Panc1 (cell line): ENCODE measurements around the gene DDB1.
"Not testable (repeated sequence)": the region's sequence is repeated elsewhere in the genome, so short reads cannot be mapped to it uniquely, and the experiment has no call there.

Experiments
- POLR2AphosphoS5 ChIP-seq: IDR thresholded peaks from 2 replicates; pipeline ENCODE4 v1.6.1; 2012; ENCODE audit warnings: mild to moderate bottlenecking, low read depth, low read length, moderate library complexity
- SIN3A ChIP-seq: IDR thresholded peaks from 2 replicates; pipeline ENCODE4 v1.6.1; 2012; ENCODE audit warnings: low read depth, mild to moderate bottlenecking, low read length, moderate library complexity, borderline replicate concordance; ENCODE audit not compliant: insufficient read depth
- TCF7L2 ChIP-seq: IDR thresholded peaks from 2 replicates; pipeline ENCODE4 v1.6.1; 2011; ENCODE audit warnings: mild to moderate bottlenecking, low read depth, low read length, inconsistent platforms
- TF ChIP-seq, protein P1 (sequence below): fragments of 450-650 bp; IDR thresholded peaks from 2 replicates; pipeline ENCODE4 v1.5.1; 2017; ENCODE audit warnings: mild to moderate bottlenecking
- TF ChIP-seq, protein P2 (sequence below), 2 experiments: IDR thresholded peaks; 2 replicates each; pipeline ENCODE4 v1.6.1; 2011 to 2012; ENCODE audit warnings: low read depth in 2 of 2, control low read depth in 1 of 2, low read length in 1 of 2, mild to moderate bottlenecking in 1 of 2, moderate library complexity in 1 of 2; ENCODE audit not compliant: insufficient read depth in 1 of 2

GRCh38 chr11:61252332-61252731 lies 80.6 kb downstream of the DDB1 start:
- TF ChIP-seq POLR2AphosphoS5, TCF7L2, SIN3A: not testable (repeated sequence)
- TF ChIP-seq, protein P1, sequence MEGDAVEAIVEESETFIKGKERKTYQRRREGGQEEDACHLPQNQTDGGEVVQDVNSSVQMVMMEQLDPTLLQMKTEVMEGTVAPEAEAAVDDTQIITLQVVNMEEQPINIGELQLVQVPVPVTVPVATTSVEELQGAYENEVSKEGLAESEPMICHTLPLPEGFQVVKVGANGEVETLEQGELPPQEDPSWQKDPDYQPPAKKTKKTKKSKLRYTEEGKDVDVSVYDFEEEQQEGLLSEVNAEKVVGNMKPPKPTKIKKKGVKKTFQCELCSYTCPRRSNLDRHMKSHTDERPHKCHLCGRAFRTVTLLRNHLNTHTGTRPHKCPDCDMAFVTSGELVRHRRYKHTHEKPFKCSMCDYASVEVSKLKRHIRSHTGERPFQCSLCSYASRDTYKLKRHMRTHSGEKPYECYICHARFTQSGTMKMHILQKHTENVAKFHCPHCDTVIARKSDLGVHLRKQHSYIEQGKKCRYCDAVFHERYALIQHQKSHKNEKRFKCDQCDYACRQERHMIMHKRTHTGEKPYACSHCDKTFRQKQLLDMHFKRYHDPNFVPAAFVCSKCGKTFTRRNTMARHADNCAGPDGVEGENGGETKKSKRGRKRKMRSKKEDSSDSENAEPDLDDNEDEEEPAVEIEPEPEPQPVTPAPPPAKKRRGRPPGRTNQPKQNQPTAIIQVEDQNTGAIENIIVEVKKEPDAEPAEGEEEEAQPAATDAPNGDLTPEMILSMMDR, result not testable (repeated sequence)
- TF ChIP-seq, protein P2, sequence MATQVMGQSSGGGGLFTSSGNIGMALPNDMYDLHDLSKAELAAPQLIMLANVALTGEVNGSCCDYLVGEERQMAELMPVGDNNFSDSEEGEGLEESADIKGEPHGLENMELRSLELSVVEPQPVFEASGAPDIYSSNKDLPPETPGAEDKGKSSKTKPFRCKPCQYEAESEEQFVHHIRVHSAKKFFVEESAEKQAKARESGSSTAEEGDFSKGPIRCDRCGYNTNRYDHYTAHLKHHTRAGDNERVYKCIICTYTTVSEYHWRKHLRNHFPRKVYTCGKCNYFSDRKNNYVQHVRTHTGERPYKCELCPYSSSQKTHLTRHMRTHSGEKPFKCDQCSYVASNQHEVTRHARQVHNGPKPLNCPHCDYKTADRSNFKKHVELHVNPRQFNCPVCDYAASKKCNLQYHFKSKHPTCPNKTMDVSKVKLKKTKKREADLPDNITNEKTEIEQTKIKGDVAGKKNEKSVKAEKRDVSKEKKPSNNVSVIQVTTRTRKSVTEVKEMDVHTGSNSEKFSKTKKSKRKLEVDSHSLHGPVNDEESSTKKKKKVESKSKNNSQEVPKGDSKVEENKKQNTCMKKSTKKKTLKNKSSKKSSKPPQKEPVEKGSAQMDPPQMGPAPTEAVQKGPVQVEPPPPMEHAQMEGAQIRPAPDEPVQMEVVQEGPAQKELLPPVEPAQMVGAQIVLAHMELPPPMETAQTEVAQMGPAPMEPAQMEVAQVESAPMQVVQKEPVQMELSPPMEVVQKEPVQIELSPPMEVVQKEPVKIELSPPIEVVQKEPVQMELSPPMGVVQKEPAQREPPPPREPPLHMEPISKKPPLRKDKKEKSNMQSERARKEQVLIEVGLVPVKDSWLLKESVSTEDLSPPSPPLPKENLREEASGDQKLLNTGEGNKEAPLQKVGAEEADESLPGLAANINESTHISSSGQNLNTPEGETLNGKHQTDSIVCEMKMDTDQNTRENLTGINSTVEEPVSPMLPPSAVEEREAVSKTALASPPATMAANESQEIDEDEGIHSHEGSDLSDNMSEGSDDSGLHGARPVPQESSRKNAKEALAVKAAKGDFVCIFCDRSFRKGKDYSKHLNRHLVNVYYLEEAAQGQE (IDR thresholded peaks at IDR 0.05; ENCODE audit: insufficient read depth in 1 of 2, low read depth in 2 of 2, low read length in 1 of 2), result not testable (repeated sequence)
